ENCODE measurements around the gene ARRDC4. TPM values are rescaled to one million over a fixed set of nuclear protein-coding genes. Genes with fewer than 3 reads are reported as not detected.

Gene ARRDC4
- total RNA-seq, 1 donor from 2014 or later: 5.5 TPM

- no peaks in the 10 kb centered on the region for H3K27me3 Mint-ChIP-seq (ENCODE audit: low read depth)
- no peak overlapping the region for H3K27ac Mint-ChIP-seq (ENCODE audit: unreplicated experiment)
- no peak for TF ChIP-seq CTCF (IDR thresholded peaks at IDR 0.05)
- H3K36me3 Mint-ChIP-seq (ENCODE audit: low read depth): no peaks in the 10 kb centered on the region
- no peak overlapping the region for H3K4me3 Mint-ChIP-seq (ENCODE audit: unreplicated experiment)
- no peak for DNase-seq (ENCODE audit: low spot score)
- no peaks in the 10 kb centered on the region for H3K9me3 Mint-ChIP-seq (ENCODE audit: low read depth)
- H3K4me1 Mint-ChIP-seq (ENCODE audit: low read depth): peaks cover 15% of the 10 kb centered on the region
Measured at GRCh38 chr15:98002419-98002818, 41.9 kb downstream of the ARRDC4 start.

DNA sequence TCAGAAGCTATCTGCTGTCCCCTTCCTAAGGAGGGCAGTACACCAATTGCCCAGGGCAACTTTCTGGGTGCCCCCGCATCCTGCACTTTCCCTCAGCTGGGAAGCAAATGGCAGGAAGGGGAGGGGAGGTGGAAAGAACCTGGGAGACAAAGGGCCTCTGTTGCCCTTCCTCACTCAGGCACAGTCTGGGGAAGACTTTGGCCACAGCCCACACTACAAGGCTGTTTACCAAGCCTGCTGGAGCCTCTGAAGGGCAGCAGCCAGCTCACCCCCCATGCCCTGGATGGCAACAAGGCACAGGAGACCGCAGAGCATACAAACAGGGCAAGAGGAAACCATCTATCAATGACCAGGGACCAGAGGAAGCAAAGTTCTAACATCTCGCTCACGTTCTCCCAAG lies 42.4 kb downstream of the ARRDC4 start:
- TF ChIP-seq CTCF (IDR thresholded peaks at IDR 0.05): no peak
- no peaks in the 10 kb centered on the region for H3K27me3 Mint-ChIP-seq (ENCODE audit: low read depth)
- H3K4me3 Mint-ChIP-seq (ENCODE audit: unreplicated experiment): no peak overlapping the region
- H3K27ac Mint-ChIP-seq (ENCODE audit: unreplicated experiment): no peak overlapping the region
- no peak for DNase-seq (ENCODE audit: low spot score)
- H3K36me3 Mint-ChIP-seq (ENCODE audit: low read depth): no peaks in the 10 kb centered on the region
- no peaks in the 10 kb centered on the region for H3K9me3 Mint-ChIP-seq (ENCODE audit: low read depth)
- H3K4me1 Mint-ChIP-seq (ENCODE audit: low read depth): peaks cover 18% of the 10 kb centered on the region

DNA sequence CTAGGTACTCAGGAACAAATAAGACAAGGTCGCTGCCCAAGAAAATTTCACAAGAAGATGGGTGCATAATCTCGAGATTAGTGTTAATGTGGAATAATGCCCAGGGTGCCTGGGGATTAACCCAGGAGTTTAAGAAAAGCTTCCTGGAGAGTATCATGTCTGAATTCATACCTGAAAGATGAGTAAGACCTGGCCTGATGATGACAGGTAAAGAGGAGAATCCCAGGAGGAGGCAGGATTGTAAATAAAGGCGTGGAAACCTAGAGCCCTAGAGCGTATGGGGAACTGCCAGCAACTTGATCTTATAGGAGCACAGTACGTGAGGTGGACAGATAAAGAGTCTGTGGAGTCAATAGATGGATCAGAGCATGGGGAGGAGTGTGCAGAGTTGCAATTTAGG lies 43.0 kb downstream of the ARRDC4 start:
- Mint-ChIP-seq H3K4me1 (ENCODE audit: low read depth) (peaks cover 21% of the 10 kb centered on the region), H3K9me3 (ENCODE audit: low read depth) (no peaks in the 10 kb centered on the region), H3K36me3 (ENCODE audit: low read depth) (no peaks in the 10 kb centered on the region), H3K4me3 (ENCODE audit: unreplicated experiment) (no peak overlapping the region), H3K27me3 (ENCODE audit: low read depth) (no peaks in the 10 kb centered on the region), H3K27ac (ENCODE audit: unreplicated experiment) (no peak overlapping the region)
- DNase-seq (ENCODE audit: low spot score): no peak
- TF ChIP-seq CTCF (IDR thresholded peaks at IDR 0.05): no peak

DNA sequence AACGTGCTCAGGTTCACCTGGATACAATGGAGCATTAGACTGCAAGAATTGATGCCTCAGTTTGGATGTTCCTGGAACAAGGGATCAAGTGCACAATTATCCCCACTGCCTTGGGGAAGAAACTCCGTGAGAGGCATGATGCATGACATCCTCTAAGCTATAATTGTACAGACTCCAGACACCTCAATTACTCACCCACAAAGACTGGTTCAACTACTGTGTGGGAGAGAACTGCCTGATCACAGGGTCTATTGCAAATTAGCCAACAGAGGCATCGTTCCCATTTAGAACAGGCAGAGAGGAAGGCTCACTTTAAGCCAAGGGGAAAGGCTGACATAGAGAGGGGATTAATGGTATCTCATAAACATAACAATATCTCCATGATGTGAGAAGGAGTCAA lies 43.5 kb downstream of the ARRDC4 start:
- TF ChIP-seq CTCF (IDR thresholded peaks at IDR 0.05): no peak
- DNase-seq (ENCODE audit: low spot score): no peak
- Mint-ChIP-seq H3K36me3 (ENCODE audit: low read depth) (no peaks in the 10 kb centered on the region), H3K27ac (ENCODE audit: unreplicated experiment) (no peak overlapping the region), H3K27me3 (ENCODE audit: low read depth) (no peaks in the 10 kb centered on the region), H3K4me1 (ENCODE audit: low read depth) (peaks cover 18% of the 10 kb centered on the region), H3K9me3 (ENCODE audit: low read depth) (no peaks in the 10 kb centered on the region), H3K4me3 (ENCODE audit: unreplicated experiment) (no peak overlapping the region)

DNA sequence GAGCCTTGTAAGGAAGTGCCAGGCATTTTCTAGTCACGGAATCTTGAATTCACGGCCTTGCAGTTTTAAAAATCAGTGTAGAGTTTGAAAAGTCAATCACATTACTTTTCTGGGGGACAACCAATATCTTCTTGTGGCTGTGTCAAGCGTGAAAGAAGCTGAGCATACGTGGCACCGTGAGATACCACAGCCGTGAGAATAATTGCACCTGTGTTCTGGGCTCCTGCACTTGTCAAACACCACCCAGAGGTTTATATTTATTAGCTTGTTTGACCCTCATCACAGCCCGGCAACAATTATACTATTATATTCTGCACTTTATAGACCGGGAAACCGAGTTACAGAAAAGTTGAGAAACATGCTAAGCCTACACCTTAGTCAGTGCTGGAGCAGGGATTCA lies 45.2 kb downstream of the ARRDC4 start:
- H3K27me3 Mint-ChIP-seq (ENCODE audit: low read depth): no peaks in the 10 kb centered on the region
- no peaks in the 10 kb centered on the region for H3K9me3 Mint-ChIP-seq (ENCODE audit: low read depth)
- H3K4me3 Mint-ChIP-seq (ENCODE audit: unreplicated experiment): no peak overlapping the region
- no peak for TF ChIP-seq CTCF (IDR thresholded peaks at IDR 0.05)
- peaks cover 18% of the 10 kb centered on the region for H3K4me1 Mint-ChIP-seq (ENCODE audit: low read depth)
- H3K36me3 Mint-ChIP-seq (ENCODE audit: low read depth): peaks cover 2% of the 10 kb centered on the region
- no peak overlapping the region for H3K27ac Mint-ChIP-seq (ENCODE audit: unreplicated experiment)
- no peak for DNase-seq (ENCODE audit: low spot score)
